ENCODE measurements around the gene HK2. TPM values are rescaled to one million over a fixed set of nuclear protein-coding genes. Genes with fewer than 3 reads are reported as not detected.

Gene HK2
- total RNA-seq, 2 donors from 2014 or later: 1.3 to 9.2 TPM

- H3K27ac ChIP-seq: no peak overlapping the region
- no peaks in the 10 kb centered on the region for H3K4me1 ChIP-seq
- H3K27me3 ChIP-seq: no peaks in the 10 kb centered on the region
- DNase-seq (no peak), ATAC-seq (no peak)
- H3K4me3 ChIP-seq: no peak overlapping the region
- intact Hi-C loops (cut with DNase I): no loop called here
- TF ChIP-seq POLR2A (IDR thresholded peaks at IDR 0.05): no peak
- no peak for TF ChIP-seq CTCF (IDR thresholded peaks at IDR 0.05)
- peaks cover 0 to 2% of the 10 kb centered on the region in 2 donors for H3K36me3 ChIP-seq (replicated peaks in 1 of 2; ENCODE audit: insufficient read depth in 1 of 2, low read depth in 2 of 2)
- no peaks in the 10 kb centered on the region for H3K9me3 ChIP-seq
- WGBS, 2 donors: 80 to 89% methylated on average over 6 of the region's 6 CpGs
Observed at GRCh38 chr2:74883011-74883410, 49.1 kb downstream of the HK2 start.

- H3K36me3 ChIP-seq (replicated peaks in 1 of 2; ENCODE audit: insufficient read depth in 1 of 2, low read depth in 2 of 2): peaks cover 0 to 4% of the 10 kb centered on the region in 2 donors
- H3K27ac ChIP-seq: no peak overlapping the region
- no peaks in the 10 kb centered on the region for H3K9me3 ChIP-seq
- 81 to 88% methylated on average over 5 of the region's 5 CpGs for WGBS, 2 donors
- no peaks in the 10 kb centered on the region for H3K4me1 ChIP-seq
- no peaks in the 10 kb centered on the region for H3K27me3 ChIP-seq
- no peak for TF ChIP-seq POLR2A (IDR thresholded peaks at IDR 0.05)
- DNase-seq (no peak), ATAC-seq (no peak)
- no peak overlapping the region for H3K4me3 ChIP-seq
- intact Hi-C loops (cut with DNase I): no loop called here
Observed at GRCh38 chr2:74884118-74884762, 50.3 kb downstream of the HK2 start.

GRCh38 chr2:74884866-74885265 lies 50.9 kb downstream of the HK2 start:
- no peak for TF ChIP-seq CTCF (IDR thresholded peaks at IDR 0.05)
- TF ChIP-seq POLR2A (IDR thresholded peaks at IDR 0.05): no peak
- H3K9me3 ChIP-seq: no peaks in the 10 kb centered on the region
- H3K36me3 ChIP-seq (replicated peaks in 1 of 2; ENCODE audit: insufficient read depth in 1 of 2, low read depth in 2 of 2): peaks cover 0 to 4% of the 10 kb centered on the region in 2 donors
- ATAC-seq (no peak), DNase-seq (no peak)
- H3K27ac ChIP-seq: no peak overlapping the region
- no peak overlapping the region for H3K4me3 ChIP-seq
- WGBS, 2 donors: 81 to 91% methylated on average over 5 of the region's 5 CpGs
- no peaks in the 10 kb centered on the region for H3K27me3 ChIP-seq
- no peaks in the 10 kb centered on the region for H3K4me1 ChIP-seq
- intact Hi-C loops (cut with DNase I): no loop called here

- H3K36me3 ChIP-seq (replicated peaks in 1 of 2; ENCODE audit: insufficient read depth in 1 of 2, low read depth in 2 of 2): peaks cover 0 to 9% of the 10 kb centered on the region in 2 donors
- no peaks in the 10 kb centered on the region for H3K27me3 ChIP-seq
- 80 to 88% methylated on average over 8 of the region's 8 CpGs for WGBS, 2 donors
- no peak overlapping the region for H3K27ac ChIP-seq
- H3K9me3 ChIP-seq: no peaks in the 10 kb centered on the region
- ATAC-seq (no peak), DNase-seq (no peak)
- TF ChIP-seq CTCF (IDR thresholded peaks at IDR 0.05): no peak
- TF ChIP-seq POLR2A (IDR thresholded peaks at IDR 0.05): no peak
- no peaks in the 10 kb centered on the region for H3K4me1 ChIP-seq
- no peak overlapping the region for H3K4me3 ChIP-seq
- intact Hi-C loops (cut with DNase I): no loop called here
Observed at GRCh38 chr2:74886251-74886650, 52.3 kb downstream of the HK2 start.

- WGBS, 2 donors: 76 to 95% methylated on average over 4 of the region's 4 CpGs
- H3K36me3 ChIP-seq (replicated peaks in 1 of 2; ENCODE audit: insufficient read depth in 1 of 2, low read depth in 2 of 2): peaks cover 0 to 9% of the 10 kb centered on the region in 2 donors
- H3K9me3 ChIP-seq: no peaks in the 10 kb centered on the region
- TF ChIP-seq CTCF (IDR thresholded peaks at IDR 0.05) (no peak), POLR2A (IDR thresholded peaks at IDR 0.05) (no peak)
- intact Hi-C loops (cut with DNase I): no loop called here
- no peak overlapping the region for H3K27ac ChIP-seq
- H3K27me3 ChIP-seq: no peaks in the 10 kb centered on the region
- no peak for ATAC-seq
- no peaks in the 10 kb centered on the region for H3K4me1 ChIP-seq
- H3K4me3 ChIP-seq: no peak overlapping the region
- DNase-seq: no peak
Observed at GRCh38 chr2:74886811-74887210, 52.9 kb downstream of the HK2 start.
